ENCODE results near the gene UACA. TPM values are rescaled to one million over a fixed set of nuclear protein-coding genes. Genes with fewer than 3 reads are reported as not detected.

The UACA gene
- polyA plus RNA-seq, 1 donor (not counting 4 experiments of a cell fraction or from before 2014, with no cell fraction given): 26.6 TPM

DNA sequence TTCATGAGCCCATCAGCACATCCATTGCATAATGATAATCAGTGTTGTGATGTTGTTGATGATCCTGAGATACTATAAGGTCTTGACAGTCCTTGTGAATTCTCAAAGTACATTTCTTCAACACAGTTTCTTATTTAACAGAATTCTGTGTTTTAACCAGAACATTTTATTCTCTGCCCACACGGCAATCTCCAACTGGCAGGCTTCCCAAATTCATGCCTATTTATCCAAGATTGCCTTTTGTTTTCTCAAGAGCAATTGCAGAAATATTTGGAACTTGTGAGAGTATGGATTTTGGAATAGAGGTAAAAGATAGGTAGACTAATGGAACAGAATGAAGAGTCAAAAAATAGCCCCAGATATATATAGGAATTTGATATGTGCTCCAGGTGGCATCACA lies 116.0 kb downstream of the UACA start:
- TF ChIP-seq, protein P1, sequence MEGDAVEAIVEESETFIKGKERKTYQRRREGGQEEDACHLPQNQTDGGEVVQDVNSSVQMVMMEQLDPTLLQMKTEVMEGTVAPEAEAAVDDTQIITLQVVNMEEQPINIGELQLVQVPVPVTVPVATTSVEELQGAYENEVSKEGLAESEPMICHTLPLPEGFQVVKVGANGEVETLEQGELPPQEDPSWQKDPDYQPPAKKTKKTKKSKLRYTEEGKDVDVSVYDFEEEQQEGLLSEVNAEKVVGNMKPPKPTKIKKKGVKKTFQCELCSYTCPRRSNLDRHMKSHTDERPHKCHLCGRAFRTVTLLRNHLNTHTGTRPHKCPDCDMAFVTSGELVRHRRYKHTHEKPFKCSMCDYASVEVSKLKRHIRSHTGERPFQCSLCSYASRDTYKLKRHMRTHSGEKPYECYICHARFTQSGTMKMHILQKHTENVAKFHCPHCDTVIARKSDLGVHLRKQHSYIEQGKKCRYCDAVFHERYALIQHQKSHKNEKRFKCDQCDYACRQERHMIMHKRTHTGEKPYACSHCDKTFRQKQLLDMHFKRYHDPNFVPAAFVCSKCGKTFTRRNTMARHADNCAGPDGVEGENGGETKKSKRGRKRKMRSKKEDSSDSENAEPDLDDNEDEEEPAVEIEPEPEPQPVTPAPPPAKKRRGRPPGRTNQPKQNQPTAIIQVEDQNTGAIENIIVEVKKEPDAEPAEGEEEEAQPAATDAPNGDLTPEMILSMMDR (optimal IDR thresholded peaks at IDR 0.05 in 1 of 3, IDR thresholded peaks at IDR 0.05 in 1 of 3, conservative IDR thresholded peaks at IDR 0.05 in 1 of 3; ENCODE audit: extremely low read depth in 1 of 3, insufficient read depth in 2 of 3, low read length in 3 of 3): no peak
- no peak for TF ChIP-seq EZH2 (IDR thresholded peaks at IDR 0.05; ENCODE audit: low read length)
- H3K9me3 ChIP-seq (ENCODE audit: control insufficient read depth, low read depth, low read length): no peaks in the 10 kb centered on the region
- no peaks in the 10 kb centered on the region for H3K27me3 ChIP-seq (ENCODE audit: control insufficient read depth, extremely low read depth, insufficient read depth, low read length)
- no peak for DNase-seq (ENCODE audit: low read depth, low spot score)
- H3K4me2 ChIP-seq (ENCODE audit: control insufficient read depth, extremely low read depth, insufficient read depth, low read depth, low read length): no peak overlapping the region
- no peaks in the 10 kb centered on the region for H3K9me1 ChIP-seq (ENCODE audit: control insufficient read depth, extremely low read depth, insufficient read depth, low read length)
- no peak overlapping the region for H3K27ac ChIP-seq (ENCODE audit: control insufficient read depth, insufficient read depth, low read length)
- H3K4me3 ChIP-seq (ENCODE audit: control insufficient read depth in 2 of 3, extremely low read depth in 1 of 3, insufficient read depth in 2 of 3, low read depth in 1 of 3, low read length in 3 of 3): no peak overlapping the region
- H3K79me2 ChIP-seq (ENCODE audit: control insufficient read depth, insufficient read depth, low read length): no peaks in the 10 kb centered on the region
- H3K4me1 ChIP-seq (ENCODE audit: control insufficient read depth, extremely low read depth, insufficient read depth, low read length): peaks cover 10% of the 10 kb centered on the region
- dilution Hi-C loops (cut with MboI; ENCODE audit: extremely low pct_ligation_motif_present, low sequenced_read_pairs): no loop called here
- H3K9ac ChIP-seq (ENCODE audit: control insufficient read depth, extremely low read depth, insufficient read depth, low read length): no peak overlapping the region
- H4K20me1 ChIP-seq (ENCODE audit: control insufficient read depth, extremely low read depth, insufficient read depth, low read length): no peaks in the 10 kb centered on the region
- H2AFZ ChIP-seq (ENCODE audit: control insufficient read depth, low read length): no peak overlapping the region
- no peaks in the 10 kb centered on the region for H3K36me3 ChIP-seq (ENCODE audit: control insufficient read depth in 2 of 2, extremely low read depth in 1 of 2, insufficient read depth in 2 of 2, low read length in 2 of 2)
- no peak for FAIRE-seq

DNA sequence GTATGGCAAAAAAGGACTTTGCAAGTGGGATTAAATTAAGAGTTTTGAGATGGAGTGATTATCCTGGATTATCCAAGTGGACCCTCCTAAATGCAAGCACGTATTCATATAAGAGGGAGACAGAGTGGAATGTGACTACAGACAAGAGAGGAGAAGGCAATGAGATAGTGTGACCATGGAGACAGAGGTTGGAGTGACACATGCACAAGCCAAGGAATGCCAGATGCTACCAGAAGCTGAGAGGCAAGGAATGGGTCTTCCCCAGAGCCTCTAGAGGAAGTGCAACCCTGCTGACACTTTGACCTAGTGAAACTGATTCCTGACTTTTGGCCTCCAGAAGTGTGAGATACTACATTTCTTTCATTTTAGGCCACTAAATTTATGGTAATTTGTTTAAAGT lies 117.2 kb downstream of the UACA start:
- H3K9me3 ChIP-seq (ENCODE audit: control insufficient read depth, low read depth, low read length): no peaks in the 10 kb centered on the region
- dilution Hi-C loops (cut with MboI; ENCODE audit: extremely low pct_ligation_motif_present, low sequenced_read_pairs): no loop called here
- TF ChIP-seq, protein P1 (optimal IDR thresholded peaks at IDR 0.05 in 1 of 3, IDR thresholded peaks at IDR 0.05 in 1 of 3, conservative IDR thresholded peaks at IDR 0.05 in 1 of 3; ENCODE audit: extremely low read depth in 1 of 3, insufficient read depth in 2 of 3, low read length in 3 of 3): no peak
- TF ChIP-seq EZH2 (IDR thresholded peaks at IDR 0.05; ENCODE audit: low read length): no peak
- H3K9me1 ChIP-seq (ENCODE audit: control insufficient read depth, extremely low read depth, insufficient read depth, low read length): no peaks in the 10 kb centered on the region
- H3K79me2 ChIP-seq (ENCODE audit: control insufficient read depth, insufficient read depth, low read length): no peaks in the 10 kb centered on the region
- no peaks in the 10 kb centered on the region for H3K27me3 ChIP-seq (ENCODE audit: control insufficient read depth, extremely low read depth, insufficient read depth, low read length)
- H3K4me1 ChIP-seq (ENCODE audit: control insufficient read depth, extremely low read depth, insufficient read depth, low read length): peaks cover 9% of the 10 kb centered on the region
- H3K9ac ChIP-seq (ENCODE audit: control insufficient read depth, extremely low read depth, insufficient read depth, low read length): no peak overlapping the region
- DNase-seq (ENCODE audit: low read depth, low spot score) (no peak), FAIRE-seq (no peak)
- H3K4me2 ChIP-seq (ENCODE audit: control insufficient read depth, extremely low read depth, insufficient read depth, low read depth, low read length): no peak overlapping the region
- H3K27ac ChIP-seq (ENCODE audit: control insufficient read depth, insufficient read depth, low read length): no peak overlapping the region
- no peaks in the 10 kb centered on the region for H3K36me3 ChIP-seq (ENCODE audit: control insufficient read depth in 2 of 2, extremely low read depth in 1 of 2, insufficient read depth in 2 of 2, low read length in 2 of 2)
- H4K20me1 ChIP-seq (ENCODE audit: control insufficient read depth, extremely low read depth, insufficient read depth, low read length): no peaks in the 10 kb centered on the region
- no peak overlapping the region for H2AFZ ChIP-seq (ENCODE audit: control insufficient read depth, low read length)
- no peak overlapping the region for H3K4me3 ChIP-seq (ENCODE audit: control insufficient read depth in 2 of 3, extremely low read depth in 1 of 3, insufficient read depth in 2 of 3, low read depth in 1 of 3, low read length in 3 of 3)
